Measurements from ENCODE around the gene RBM38.

Gene RBM38

DNA sequence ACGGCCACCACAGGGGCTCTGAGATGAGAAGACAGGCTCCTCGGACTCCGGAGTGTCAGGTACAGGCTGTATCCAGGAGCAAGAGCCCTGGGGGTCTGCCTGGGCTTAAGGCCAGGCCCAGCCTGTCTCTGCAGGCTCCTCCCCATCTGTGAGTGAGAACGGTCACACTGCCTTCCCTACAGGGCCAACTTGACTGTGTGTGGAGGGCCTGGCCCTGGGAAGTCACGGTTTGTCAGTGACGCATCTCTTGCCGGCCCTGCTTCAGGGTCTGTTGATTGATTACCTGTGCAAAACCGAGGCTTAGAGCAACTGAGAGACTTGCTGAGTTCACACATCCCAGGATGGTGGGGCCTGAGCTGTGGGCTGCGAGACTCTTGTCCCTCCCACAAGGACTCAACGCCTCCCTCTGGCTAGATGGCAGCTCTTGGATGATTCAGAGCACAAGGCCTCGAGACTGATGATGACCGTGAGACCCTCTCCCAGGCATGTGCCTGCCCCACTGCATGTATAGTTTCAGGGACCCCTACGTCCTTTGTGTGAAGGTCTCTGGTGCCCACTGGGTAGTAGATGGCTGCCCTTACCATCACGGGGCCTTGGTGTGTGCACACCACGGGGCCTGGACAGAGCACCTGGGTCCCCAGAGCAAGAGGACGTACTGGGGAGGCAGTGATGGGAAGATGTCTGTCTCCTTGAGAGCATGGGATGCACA is 5.9 kb downstream of the RBM38 start:
- TF ChIP-seq, protein P1, sequence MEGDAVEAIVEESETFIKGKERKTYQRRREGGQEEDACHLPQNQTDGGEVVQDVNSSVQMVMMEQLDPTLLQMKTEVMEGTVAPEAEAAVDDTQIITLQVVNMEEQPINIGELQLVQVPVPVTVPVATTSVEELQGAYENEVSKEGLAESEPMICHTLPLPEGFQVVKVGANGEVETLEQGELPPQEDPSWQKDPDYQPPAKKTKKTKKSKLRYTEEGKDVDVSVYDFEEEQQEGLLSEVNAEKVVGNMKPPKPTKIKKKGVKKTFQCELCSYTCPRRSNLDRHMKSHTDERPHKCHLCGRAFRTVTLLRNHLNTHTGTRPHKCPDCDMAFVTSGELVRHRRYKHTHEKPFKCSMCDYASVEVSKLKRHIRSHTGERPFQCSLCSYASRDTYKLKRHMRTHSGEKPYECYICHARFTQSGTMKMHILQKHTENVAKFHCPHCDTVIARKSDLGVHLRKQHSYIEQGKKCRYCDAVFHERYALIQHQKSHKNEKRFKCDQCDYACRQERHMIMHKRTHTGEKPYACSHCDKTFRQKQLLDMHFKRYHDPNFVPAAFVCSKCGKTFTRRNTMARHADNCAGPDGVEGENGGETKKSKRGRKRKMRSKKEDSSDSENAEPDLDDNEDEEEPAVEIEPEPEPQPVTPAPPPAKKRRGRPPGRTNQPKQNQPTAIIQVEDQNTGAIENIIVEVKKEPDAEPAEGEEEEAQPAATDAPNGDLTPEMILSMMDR (IDR thresholded peaks at IDR 0.05) = no peak
- no peak for TF ChIP-seq ZFX (IDR thresholded peaks at IDR 0.05; ENCODE audit: borderline replicate concordance)
- no peak overlapping the region for H3K27ac ChIP-seq

DNA sequence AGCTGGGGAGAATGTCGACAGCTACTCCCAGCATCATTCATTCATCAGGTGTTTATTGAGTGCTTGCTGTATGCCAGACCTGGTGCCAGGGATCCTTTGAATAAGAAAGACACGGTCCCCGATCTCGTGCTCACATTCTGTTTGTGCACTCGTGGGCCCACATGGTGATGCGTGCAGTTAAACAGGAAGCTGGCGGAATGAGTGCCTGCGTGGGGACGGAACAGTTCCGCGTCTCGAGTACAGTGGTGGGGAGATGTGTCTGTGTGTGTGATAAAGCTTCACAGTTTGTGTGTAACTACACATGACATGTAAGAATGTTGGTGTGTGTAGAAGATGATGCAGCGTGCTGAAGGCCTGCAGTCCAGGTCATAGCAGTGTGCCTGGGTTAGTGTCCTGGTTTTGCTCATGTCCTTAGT is 6.5 kb downstream of the RBM38 start:
- no peak overlapping the region for H3K27ac ChIP-seq
- no peak for TF ChIP-seq ZFX (IDR thresholded peaks at IDR 0.05; ENCODE audit: borderline replicate concordance)
- TF ChIP-seq, protein P1 (IDR thresholded peaks at IDR 0.05) = no peak

DNA sequence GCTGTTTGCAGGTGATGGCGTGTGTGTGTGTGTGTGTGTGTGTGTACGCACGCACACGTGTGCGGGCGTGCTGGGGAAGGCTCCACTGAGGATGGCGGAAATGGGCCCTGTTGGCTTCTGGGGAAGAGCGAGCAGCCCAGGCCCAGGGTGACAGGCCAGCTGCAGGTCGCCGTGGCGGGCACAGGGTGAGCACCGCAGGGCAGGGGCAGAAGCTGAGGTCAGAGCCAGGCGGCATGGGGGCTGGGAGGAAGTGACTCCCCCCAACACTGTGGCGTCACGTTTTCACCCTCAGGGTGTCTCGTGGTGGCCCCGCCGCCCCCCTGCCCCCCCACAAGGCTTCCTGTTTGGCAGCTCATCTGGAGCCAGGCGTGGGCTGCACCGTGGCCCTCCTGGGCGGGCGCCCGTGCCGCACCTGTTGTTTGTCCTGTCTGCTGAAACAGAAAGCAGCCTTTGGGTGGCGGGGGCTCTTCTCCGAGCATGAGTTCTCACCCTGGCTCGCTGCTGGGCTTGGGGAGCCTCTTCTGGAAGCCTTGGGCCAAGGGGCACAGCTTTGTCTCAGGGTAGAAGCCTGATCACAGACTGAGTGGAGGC is 7.1 kb downstream of the RBM38 start:
- no peak overlapping the region for H3K27ac ChIP-seq
- TF ChIP-seq, protein P1 (IDR thresholded peaks at IDR 0.05) = no peak
- no peak for TF ChIP-seq ZFX (IDR thresholded peaks at IDR 0.05; ENCODE audit: borderline replicate concordance)

DNA sequence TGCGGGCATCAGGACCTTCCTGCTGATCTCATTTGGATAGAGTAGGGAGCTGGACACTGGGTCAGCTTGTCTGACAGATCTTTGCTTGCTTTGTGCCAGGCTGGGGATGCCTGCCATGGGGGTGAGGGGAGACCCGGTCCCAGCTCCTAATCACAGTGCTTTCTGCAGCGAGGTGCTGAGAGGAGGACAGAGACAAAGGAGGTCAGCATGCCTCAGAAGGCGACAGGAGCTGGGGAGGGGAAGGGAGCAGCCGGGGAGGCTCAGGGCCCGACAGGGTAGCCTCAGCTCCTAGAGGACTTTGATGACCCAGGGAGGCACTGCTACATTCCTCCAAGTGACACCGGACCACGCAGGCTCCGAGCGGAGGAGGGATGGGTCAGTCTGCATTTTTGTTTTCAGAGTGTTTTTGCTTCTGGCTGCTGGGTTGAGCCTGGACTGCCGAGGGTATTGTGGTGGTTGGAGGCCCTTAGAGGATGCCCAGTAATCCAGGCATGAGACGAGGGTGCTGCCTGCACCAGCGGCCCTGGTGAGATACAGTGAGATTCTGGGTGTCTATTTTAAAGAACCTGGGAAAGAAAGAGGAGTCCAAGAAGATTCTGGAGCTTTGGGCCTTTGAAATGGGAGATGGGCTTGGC is 7.8 kb downstream of the RBM38 start:
- H3K27ac ChIP-seq = no peak overlapping the region
- no peak for TF ChIP-seq ZFX (IDR thresholded peaks at IDR 0.05; ENCODE audit: borderline replicate concordance)
- TF ChIP-seq, protein P1 (IDR thresholded peaks at IDR 0.05) = no peak

DNA sequence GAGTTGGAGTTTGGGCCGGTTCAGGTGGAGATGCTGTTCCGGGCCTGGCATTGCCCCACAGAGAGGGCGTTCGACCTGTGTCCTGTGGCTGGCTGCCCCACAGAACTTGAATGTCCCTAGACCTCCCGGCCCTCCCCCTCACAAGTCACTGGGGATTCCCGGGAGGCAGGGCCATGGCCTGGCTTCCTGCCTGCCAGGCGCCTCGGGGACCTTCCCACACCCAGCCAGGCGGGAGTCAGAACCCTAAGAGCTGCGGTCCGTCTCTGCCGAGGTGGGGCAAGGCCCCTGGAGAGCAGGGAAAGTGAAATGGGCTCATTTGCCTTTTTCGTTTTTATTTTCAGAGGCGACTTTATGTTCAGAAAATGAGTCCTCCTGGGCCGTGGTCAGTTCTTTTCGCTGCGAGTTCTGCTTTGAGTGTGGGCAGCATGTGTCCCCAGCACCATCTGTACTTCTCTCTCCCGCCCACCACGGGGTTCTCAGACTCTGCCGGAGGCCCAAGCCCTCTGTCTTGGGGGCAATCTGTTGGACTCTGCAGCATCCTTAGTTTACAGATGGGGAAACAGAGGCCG is 8.5 kb downstream of the RBM38 start:
- TF ChIP-seq ZFX (IDR thresholded peaks at IDR 0.05; ENCODE audit: borderline replicate concordance) = no peak
- TF ChIP-seq, protein P1 (IDR thresholded peaks at IDR 0.05) = no peak
- no peak overlapping the region for H3K27ac ChIP-seq

DNA sequence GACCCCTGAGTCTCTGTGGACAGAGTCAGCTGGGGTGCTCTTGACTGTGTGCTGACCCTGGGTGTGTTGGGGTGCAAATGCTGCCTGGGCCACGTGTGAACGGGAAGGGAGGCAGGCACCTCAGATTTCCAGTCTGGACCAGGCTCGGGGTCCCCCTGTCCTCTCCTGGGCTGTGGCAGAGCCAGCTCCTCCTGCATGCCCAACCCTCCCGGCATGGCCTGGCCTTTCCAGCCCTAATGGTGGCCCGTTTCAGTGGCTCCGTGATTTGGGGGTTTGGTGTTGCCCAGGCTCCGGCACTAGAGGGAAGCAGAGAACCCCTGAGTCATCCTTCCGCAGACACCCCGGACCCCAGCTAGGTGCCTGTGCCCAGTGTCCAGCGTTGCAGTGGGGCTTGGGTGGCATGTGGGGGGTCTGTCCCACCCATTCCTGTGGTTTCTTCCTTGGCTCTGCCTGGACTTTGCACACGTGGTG is 9.1 kb downstream of the RBM38 start:
- TF ChIP-seq ZFX (IDR thresholded peaks at IDR 0.05; ENCODE audit: borderline replicate concordance) = no peak
- TF ChIP-seq, protein P1 (IDR thresholded peaks at IDR 0.05) = no peak
- H3K27ac ChIP-seq = no peak overlapping the region

All from 22Rv1 (cell line).